Inflammatory macrophage treated with lipopolysaccharide for 4 hours (primary cell): Measurements from ENCODE around the gene AVPR1A.
A peak's percentile ranks its signal among the peaks of the same experiment; 100 is the strongest.

Source experiments
- DNase-seq: peaks from one replicate; pipeline ENCODE4 v3.0.0-alpha.2; 2020

Gene AVPR1A

DNA sequence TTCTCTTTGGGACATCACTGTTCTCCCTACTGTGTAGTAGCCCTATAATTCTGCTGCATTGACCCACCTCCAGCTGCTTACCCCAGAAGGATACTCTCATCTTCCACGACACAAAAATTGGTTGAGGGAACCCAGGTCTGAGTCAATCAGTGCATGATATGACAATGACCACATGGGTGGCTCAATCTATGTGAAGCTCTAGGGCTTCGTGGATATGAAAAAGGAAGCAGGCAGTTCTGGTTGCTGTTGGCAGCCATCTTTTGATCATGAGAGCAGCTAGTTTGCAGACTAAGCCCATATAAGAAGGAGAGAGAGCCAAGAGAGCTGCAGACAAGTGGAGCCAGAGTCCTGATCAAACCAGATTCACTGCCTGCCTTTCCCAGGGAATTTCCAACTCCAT is 57.9 kb downstream of the AVPR1A start:
- DNase-seq: peak; percentile 3
